OCI-LY1 (cell line): Measurements from ENCODE around the gene RGS17.

Experiments used
- H2AFZ ChIP-seq: fragments of 200-600 bp; sonication (generic), shearing (Covaris generic); 2 replicates; pipeline ENCODE4 v1.6.0; 2014; ENCODE audit warnings: antibody characterized with exemption, mild to moderate bottlenecking, low read length
- H3F3A ChIP-seq: fragments of 200-600 bp; sonication (generic), shearing (Covaris generic); 2 replicates; pipeline ENCODE4 v1.6.0; 2014; ENCODE audit warnings: mild to moderate bottlenecking, antibody characterized with exemption, low read length, moderate library complexity; ENCODE audit not compliant: insufficient read depth
- H3K27ac ChIP-seq: fragments of 200-600 bp; sonication (generic); 2 replicates; pipeline ENCODE4 v1.5.1; 2014; ENCODE audit warnings: low read length, mixed run types, mild to moderate bottlenecking, low read depth; ENCODE audit not compliant: poor library complexity, severe bottlenecking
- H3K27me3 ChIP-seq: fragments of 200-600 bp; sonication (generic); 2 replicates; pipeline ENCODE4 v1.6.0; 2014; ENCODE audit warnings: antibody characterized with exemption, mild to moderate bottlenecking, low read length, moderate library complexity; ENCODE audit not compliant: insufficient read depth
- H3K36me3 ChIP-seq: fragments of 200-600 bp; sonication (generic); 2 replicates; pipeline ENCODE4 v1.6.1; 2014; ENCODE audit warnings: mild to moderate bottlenecking, antibody characterized with exemption, low read length, moderate library complexity, mixed read lengths; ENCODE audit not compliant: insufficient read depth
- H3K4me1 ChIP-seq: fragments of 200-600 bp; sonication (generic); 2 replicates; pipeline ENCODE4 v1.5.1; 2014; ENCODE audit warnings: mild to moderate bottlenecking, low read length, moderate library complexity; ENCODE audit not compliant: insufficient read depth, severe bottlenecking
- H3K4me2 ChIP-seq: fragments of 200-600 bp; sonication (generic), shearing (Covaris generic); 2 replicates; pipeline ENCODE4 v1.6.1; 2014; ENCODE audit warnings: low read length
- H3K4me3 ChIP-seq: fragments of 200-600 bp; sonication (generic); 2 replicates; pipeline ENCODE4 v1.5.1; 2014; ENCODE audit warnings: low read length, low read depth, mild to moderate bottlenecking, mixed read lengths; ENCODE audit not compliant: poor library complexity, severe bottlenecking
- H3K79me2 ChIP-seq: fragments of 200-600 bp; shearing (Covaris generic); 2 replicates; pipeline ENCODE4 v1.6.1; 2016; ENCODE audit warnings: mixed run types, low read length, mixed read lengths; ENCODE audit not compliant: insufficient read depth
- H3K9ac ChIP-seq: fragments of 200-600 bp; sonication (generic), shearing (Covaris generic); 2 replicates; pipeline ENCODE4 v1.6.1; 2014; ENCODE audit warnings: mild to moderate bottlenecking, low read length, mixed read lengths
- H3K9me2 ChIP-seq: fragments of 200-600 bp; sonication (generic), shearing (Covaris generic); 2 replicates; pipeline ENCODE4 v1.6.1; 2014; ENCODE audit warnings: low read depth, mild to moderate bottlenecking, low read length, mixed read lengths
- H3K9me3 ChIP-seq: fragments of 200-600 bp; shearing (Covaris generic); 2 replicates; pipeline ENCODE4 v1.6.1; 2014; ENCODE audit warnings: low read length, mixed read lengths
- H4K20me1 ChIP-seq: fragments of 200-600 bp; sonication (generic), shearing (Covaris generic); 2 replicates; pipeline ENCODE4 v1.6.0; 2016; ENCODE audit warnings: mild to moderate bottlenecking, low read length; ENCODE audit not compliant: insufficient read depth
- CTCF ChIP-seq: fragments of 200-600 bp; sonication (generic), shearing (Covaris generic); IDR thresholded peaks from 2 replicates; pipeline ENCODE4 v1.5.1; 2017; ENCODE audit warnings: mild to moderate bottlenecking, antibody characterized with exemption, low read length, moderate library complexity, mixed read lengths
- EZH2 ChIP-seq: fragments of 200-600 bp; sonication (generic), shearing (Covaris generic); IDR thresholded peaks from 2 replicates; pipeline ENCODE4 v1.8.0; 2017; ENCODE audit warnings: borderline replicate concordance, mixed run types, mild to moderate bottlenecking, antibody characterized with exemption, low read length, moderate library complexity, mixed read lengths

Gene RGS17

GRCh38 chr6:153038378-153039057, 92.6 kb downstream of the RGS17 start:
- Histone ChIP-seq H3K9me3 (no peaks in the 10 kb centered on the region), H3K4me2 (no peak overlapping the region), H4K20me1 (no peaks in the 10 kb centered on the region), H3F3A (no peaks in the 10 kb centered on the region), H3K9me2 (no peaks in the 10 kb centered on the region), H2AFZ (no peak overlapping the region), H3K27ac (no peak overlapping the region), H3K4me1 (no peaks in the 10 kb centered on the region), H3K9ac (no peak overlapping the region), H3K36me3 (no peaks in the 10 kb centered on the region), H3K79me2 (no peaks in the 10 kb centered on the region), H3K27me3 (no peaks in the 10 kb centered on the region; the same call in 1 of the 2 replicates), H3K4me3 (no peak overlapping the region)
- TF ChIP-seq CTCF = no peak
- TF ChIP-seq EZH2 = no peak

GRCh38 chr6:153034139-153034538, 96.9 kb downstream of the RGS17 start:
- Histone ChIP-seq H3K9me3 (no peaks in the 10 kb centered on the region), H3K27ac (no peak overlapping the region), H3K4me3 (no peak overlapping the region), H3K4me1 (no peaks in the 10 kb centered on the region), H3K79me2 (no peaks in the 10 kb centered on the region), H3K9me2 (no peaks in the 10 kb centered on the region), H3K36me3 (no peaks in the 10 kb centered on the region), H3K4me2 (no peak overlapping the region), H3K27me3 (no peaks in the 10 kb centered on the region; the same call in 1 of the 2 replicates), H2AFZ (no peak overlapping the region), H4K20me1 (no peaks in the 10 kb centered on the region), H3K9ac (no peak overlapping the region), H3F3A (no peaks in the 10 kb centered on the region)
- TF ChIP-seq EZH2 (no peak), CTCF (no peak)

GRCh38 chr6:153032255-153032882, 98.7 kb downstream of the RGS17 start:
- Histone ChIP-seq H3K27ac (no peak overlapping the region), H3K79me2 (no peaks in the 10 kb centered on the region), H3K9me2 (no peaks in the 10 kb centered on the region), H3K9ac (no peak overlapping the region), H3K9me3 (no peaks in the 10 kb centered on the region), H3K4me3 (no peak overlapping the region), H3K36me3 (no peaks in the 10 kb centered on the region), H3K4me1 (no peaks in the 10 kb centered on the region), H2AFZ (no peak overlapping the region), H4K20me1 (no peaks in the 10 kb centered on the region), H3F3A (no peaks in the 10 kb centered on the region), H3K27me3 (no peaks in the 10 kb centered on the region), H3K4me2 (no peak overlapping the region)
- TF ChIP-seq EZH2 (no peak), CTCF (peak; percentile 51)
